Gastroesophageal sphincter (tissue), 4 donors: ENCODE results near the gene CALML5. TPM values are rescaled to one million over a fixed set of nuclear protein-coding genes. Genes with fewer than 3 reads are reported as not detected.
"Not testable (repeated sequence)": the region's sequence is repeated elsewhere in the genome, so short reads cannot be mapped to it uniquely, and the experiment has no call there.

Experiments
- ATAC-seq: fragments of 150-250 bp; one replicate; pipeline ENCODE4 v1.9.1; 2016; ENCODE audit warnings: mild to moderate bottlenecking, moderate library complexity
- H3K27ac ChIP-seq, 4 donors: fragments of 200-600 bp; sonication (generic) in 3 of 4; 1 replicate in 3 of 4; 2 replicates in 1 of 4; pipeline ENCODE4 v1.5.1; 2016 to 2019
- H3K27me3 ChIP-seq: fragments of 200-600 bp; sonication (generic); one replicate; pipeline ENCODE4 v1.5.1; 2019
- H3K36me3 ChIP-seq, 2 donors: fragments of 200-600 bp; sonication (generic); one replicate each; pipeline ENCODE4 v1.5.1; 2019; ENCODE audit warnings: control low read depth in 1 of 2
- H3K4me1 ChIP-seq, 3 donors: fragments of 200-600 bp; sonication (generic); 1 replicate in 2 of 3; 2 replicates in 1 of 3; pipeline ENCODE4 v1.5.1; 2016 to 2019; ENCODE audit warnings: control low read depth in 2 of 3
- H3K4me3 ChIP-seq, 2 donors: fragments of 200-600 bp; sonication (generic); one replicate each; pipeline ENCODE4 v1.5.1; 2019; ENCODE audit warnings: mild to moderate bottlenecking in 1 of 2, moderate library complexity in 1 of 2
- H3K9me3 ChIP-seq, 3 donors: fragments of 200-600 bp; sonication (generic); one replicate each; pipeline ENCODE4 v1.5.1; 2017 to 2019; ENCODE audit warnings: control low read depth in 2 of 3
- EP300 ChIP-seq: sonication (generic); formaldehyde crosslinking; IDR thresholded peaks from one replicate; pipeline ENCODE4 v1.6.1; 2017; ENCODE audit warnings: antibody characterized with exemption, mild to moderate bottlenecking
- POLR2A ChIP-seq, 2 donors: fragments of 450-650 bp; IDR thresholded peaks; one replicate each; pipeline ENCODE4 v1.6.1; 2017; ENCODE audit warnings: antibody characterized with exemption in 2 of 2, mild to moderate bottlenecking in 2 of 2, moderate library complexity in 1 of 2
- POLR2AphosphoS5 ChIP-seq: sonication (generic); formaldehyde crosslinking; IDR thresholded peaks from one replicate; pipeline ENCODE4 v1.6.1; 2017; ENCODE audit warnings: antibody characterized with exemption
- WGBS, 2 donors: methylation state at CpG; one replicate each; pipeline ENCODE4 v1.1.5; 2018; ENCODE audit warnings: low coverage in 1 of 2; 5-methylcytosine and 5-hydroxymethylcytosine counted together
- total RNA-seq, 4 donors: library from RNA; depleted of rRNA; stranded (reverse); fragments of >200 nt; gene quantifications; one replicate each; pipeline ENCODE4 v1.1.0, GENCODE V29; 2016
- TF ChIP-seq, protein P1 (sequence below), 4 experiments: fragments of 200-600 bp in 2 of 4; fragments of 450-650 bp in 2 of 4; sonication (generic) in 1 of 4; IDR thresholded peaks; one replicate each; pipeline ENCODE4 v1.5.1; 2017 to 2019; ENCODE audit warnings: antibody characterized with exemption in 4 of 4, mild to moderate bottlenecking in 2 of 4, moderate library complexity in 2 of 4

Gene CALML5
- total RNA-seq, 4 donors from 2014 or later = not detected

DNA sequence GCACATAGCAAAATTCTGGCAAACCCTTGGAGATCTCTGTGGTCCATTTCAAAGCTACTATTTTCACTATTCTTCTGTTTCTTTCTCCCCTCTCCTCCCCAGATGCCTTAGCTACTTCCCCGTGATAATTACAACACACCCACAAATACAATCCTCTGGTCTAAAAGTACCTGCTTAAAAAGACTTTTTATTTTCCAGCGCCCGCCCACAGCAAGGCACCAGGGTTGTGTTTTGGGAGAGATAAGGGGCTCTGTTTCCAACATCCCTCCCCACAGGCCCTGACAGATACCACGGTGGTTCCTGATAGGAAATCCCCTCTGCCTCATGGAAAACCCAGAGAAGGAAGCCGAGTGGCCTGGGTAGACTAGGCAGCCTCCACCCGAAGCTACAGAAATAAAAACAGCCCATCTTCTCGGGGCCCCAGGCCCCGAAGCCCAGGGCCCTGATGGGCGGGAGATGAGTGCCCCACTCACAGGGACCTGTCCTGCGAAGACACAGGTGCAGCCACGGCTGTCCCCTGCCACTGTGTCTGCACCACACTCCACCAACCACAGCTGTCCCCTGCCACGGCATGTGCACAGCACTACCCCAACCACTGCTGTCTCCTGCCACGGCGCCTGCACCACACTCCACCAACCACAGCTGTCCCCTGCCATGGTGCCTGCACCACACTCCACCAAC, 19.7 kb downstream of the CALML5 start:
- H3K27me3 ChIP-seq = no peaks in the 10 kb centered on the region
- H3K27ac ChIP-seq = no peak overlapping the region
- no peak for ATAC-seq
- H3K36me3 ChIP-seq = no peaks in the 10 kb centered on the region
- no peaks in the 10 kb centered on the region for H3K9me3 ChIP-seq
- H3K4me3 ChIP-seq = no peak overlapping the region
- WGBS, 2 donors = 67% methylated on average over 1 of the region's 14 CpGs; no CpG with 5 or more reads in 1 of the 2 donors
- H3K4me1 ChIP-seq = no peaks in the 10 kb centered on the region
- no peak for TF ChIP-seq POLR2A (IDR thresholded peaks at IDR 0.05)
- TF ChIP-seq EP300 = no peak
- TF ChIP-seq POLR2AphosphoS5 = no peak
- TF ChIP-seq, protein P1, sequence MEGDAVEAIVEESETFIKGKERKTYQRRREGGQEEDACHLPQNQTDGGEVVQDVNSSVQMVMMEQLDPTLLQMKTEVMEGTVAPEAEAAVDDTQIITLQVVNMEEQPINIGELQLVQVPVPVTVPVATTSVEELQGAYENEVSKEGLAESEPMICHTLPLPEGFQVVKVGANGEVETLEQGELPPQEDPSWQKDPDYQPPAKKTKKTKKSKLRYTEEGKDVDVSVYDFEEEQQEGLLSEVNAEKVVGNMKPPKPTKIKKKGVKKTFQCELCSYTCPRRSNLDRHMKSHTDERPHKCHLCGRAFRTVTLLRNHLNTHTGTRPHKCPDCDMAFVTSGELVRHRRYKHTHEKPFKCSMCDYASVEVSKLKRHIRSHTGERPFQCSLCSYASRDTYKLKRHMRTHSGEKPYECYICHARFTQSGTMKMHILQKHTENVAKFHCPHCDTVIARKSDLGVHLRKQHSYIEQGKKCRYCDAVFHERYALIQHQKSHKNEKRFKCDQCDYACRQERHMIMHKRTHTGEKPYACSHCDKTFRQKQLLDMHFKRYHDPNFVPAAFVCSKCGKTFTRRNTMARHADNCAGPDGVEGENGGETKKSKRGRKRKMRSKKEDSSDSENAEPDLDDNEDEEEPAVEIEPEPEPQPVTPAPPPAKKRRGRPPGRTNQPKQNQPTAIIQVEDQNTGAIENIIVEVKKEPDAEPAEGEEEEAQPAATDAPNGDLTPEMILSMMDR (IDR thresholded peaks at IDR 0.05) = no peak

DNA sequence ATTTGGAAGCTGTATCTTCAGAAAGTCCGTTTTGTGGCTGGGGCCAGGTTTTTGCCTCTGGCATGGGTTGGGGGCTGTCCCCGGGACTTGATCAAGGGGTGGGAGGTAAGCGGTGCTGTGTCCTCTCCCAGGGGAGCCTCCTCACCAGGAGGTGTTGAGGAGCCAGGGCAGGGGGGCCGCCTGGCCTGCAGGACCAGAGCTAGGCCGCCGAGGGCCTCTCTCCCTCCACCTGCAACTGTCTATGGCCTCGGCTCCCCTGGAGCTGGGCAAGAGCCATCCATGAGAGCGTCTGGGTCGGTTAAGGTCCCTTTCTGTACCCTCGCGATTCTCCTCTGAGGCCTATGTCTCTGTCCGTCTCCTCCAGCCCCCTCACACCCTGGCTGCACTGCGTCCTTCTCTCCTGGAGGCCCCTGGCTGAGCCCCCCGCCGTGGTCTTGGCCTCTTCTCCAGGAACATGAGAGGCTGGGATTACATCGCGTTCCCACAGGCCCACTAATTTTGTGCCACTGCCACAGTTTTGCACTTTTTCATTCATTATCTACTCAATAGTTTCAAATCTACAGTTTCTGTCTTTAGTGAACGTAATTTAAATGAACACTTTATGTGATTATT, 20.6 kb downstream of the CALML5 start:
- TF ChIP-seq POLR2A (IDR thresholded peaks at IDR 0.05) (no peak), POLR2AphosphoS5 (no peak), EP300 (no peak)
- TF ChIP-seq, protein P1 (IDR thresholded peaks at IDR 0.05) = no peak
- Histone ChIP-seq H3K27me3 (no peaks in the 10 kb centered on the region), H3K27ac (no peak overlapping the region), H3K9me3 (no peaks in the 10 kb centered on the region), H3K36me3 (no peaks in the 10 kb centered on the region), H3K4me3 (no peak overlapping the region), H3K4me1 (no peaks in the 10 kb centered on the region)
- no peak for ATAC-seq
- WGBS, 2 donors = 86 to 95% methylated on average over 7 to 11 of the region's 18 CpGs

DNA sequence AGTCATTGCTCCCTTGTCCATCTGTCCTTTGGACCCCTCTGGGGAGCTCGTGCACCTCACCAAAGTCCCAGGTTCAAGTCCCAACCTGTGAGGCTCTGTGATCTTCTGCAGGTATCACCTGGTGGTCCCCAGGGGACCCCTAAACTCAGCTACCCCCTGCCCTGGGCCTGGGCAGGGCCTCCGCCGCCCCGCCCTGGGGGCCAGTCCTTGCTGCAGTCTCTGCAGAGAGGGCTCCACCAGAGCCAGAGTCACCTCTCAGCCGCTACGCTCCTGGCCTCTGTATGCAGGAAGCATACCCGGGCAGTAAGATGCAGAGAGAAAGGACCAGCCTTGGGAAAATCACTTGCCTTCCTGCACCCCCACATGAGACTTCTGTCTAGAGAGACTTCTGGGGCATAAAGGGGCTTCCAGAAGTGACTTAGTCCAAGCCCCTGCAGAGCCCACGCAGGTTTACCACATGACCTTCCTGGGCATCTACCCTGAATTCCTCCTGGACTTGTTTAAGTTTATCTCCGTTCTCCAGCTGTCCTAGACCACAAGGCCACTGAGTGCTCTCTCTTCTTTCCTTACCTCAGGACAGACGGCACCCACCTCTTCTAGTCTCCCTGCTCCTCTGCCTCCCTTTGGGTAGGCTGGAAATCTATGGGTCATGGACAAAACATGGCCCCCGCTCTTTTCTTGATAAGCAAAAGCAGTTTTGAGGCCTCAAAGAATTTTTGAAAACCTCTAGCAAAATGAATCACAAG, 21.2 kb downstream of the CALML5 start:
- Histone ChIP-seq H3K27ac (no peak overlapping the region), H3K4me3 (no peak overlapping the region), H3K27me3 (no peaks in the 10 kb centered on the region), H3K4me1 (no peaks in the 10 kb centered on the region), H3K36me3 (no peaks in the 10 kb centered on the region), H3K9me3 (no peaks in the 10 kb centered on the region)
- TF ChIP-seq, protein P1 (IDR thresholded peaks at IDR 0.05) = no peak
- TF ChIP-seq POLR2A (IDR thresholded peaks at IDR 0.05) (no peak), POLR2AphosphoS5 (no peak), EP300 (no peak)
- ATAC-seq = no peak
- 94% methylated on average over 6 of the region's 11 CpGs; no CpG with 5 or more reads in 1 of the 2 donors for WGBS, 2 donors

DNA sequence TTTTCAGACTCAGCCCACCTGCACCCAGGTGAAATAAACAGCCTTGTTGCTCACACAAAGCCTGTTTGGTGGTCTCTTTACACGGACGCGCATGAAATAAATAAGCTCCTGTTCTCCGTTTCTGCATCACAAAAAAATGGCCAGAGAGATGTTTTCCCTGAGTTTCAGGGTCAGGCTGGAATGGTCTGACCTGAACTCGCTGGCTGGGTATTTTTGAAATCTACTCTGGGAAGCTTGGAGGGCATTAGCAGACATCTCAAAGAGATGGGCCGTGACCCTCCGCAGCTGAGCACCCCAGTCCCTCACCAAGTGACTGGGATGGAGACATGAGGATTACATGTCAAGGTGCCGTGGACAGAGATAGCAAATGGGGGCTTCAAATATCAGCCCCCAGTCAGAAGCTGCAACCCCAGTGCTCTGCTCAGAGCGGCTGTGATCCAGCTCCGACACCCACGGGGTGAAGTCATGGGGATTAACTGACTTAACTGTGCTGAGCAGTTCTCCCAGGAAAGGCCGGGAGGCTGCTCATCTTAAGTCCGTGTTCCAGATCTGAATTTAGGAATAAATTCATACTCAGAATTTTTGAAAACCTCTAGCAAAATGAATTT, 22.3 kb downstream of the CALML5 start:
- no peaks in the 10 kb centered on the region for H3K36me3 ChIP-seq
- no peaks in the 10 kb centered on the region for H3K9me3 ChIP-seq
- no peaks in the 10 kb centered on the region for H3K27me3 ChIP-seq
- no peaks in the 10 kb centered on the region for H3K4me1 ChIP-seq
- no peak for TF ChIP-seq EP300
- no peak for TF ChIP-seq POLR2AphosphoS5
- TF ChIP-seq, protein P1 (IDR thresholded peaks at IDR 0.05) = no peak
- 56 to 67% methylated on average over 3 to 9 of the region's 13 CpGs for WGBS, 2 donors
- H3K4me3 ChIP-seq = no peak overlapping the region
- H3K27ac ChIP-seq = no peak overlapping the region
- ATAC-seq = no peak

DNA sequence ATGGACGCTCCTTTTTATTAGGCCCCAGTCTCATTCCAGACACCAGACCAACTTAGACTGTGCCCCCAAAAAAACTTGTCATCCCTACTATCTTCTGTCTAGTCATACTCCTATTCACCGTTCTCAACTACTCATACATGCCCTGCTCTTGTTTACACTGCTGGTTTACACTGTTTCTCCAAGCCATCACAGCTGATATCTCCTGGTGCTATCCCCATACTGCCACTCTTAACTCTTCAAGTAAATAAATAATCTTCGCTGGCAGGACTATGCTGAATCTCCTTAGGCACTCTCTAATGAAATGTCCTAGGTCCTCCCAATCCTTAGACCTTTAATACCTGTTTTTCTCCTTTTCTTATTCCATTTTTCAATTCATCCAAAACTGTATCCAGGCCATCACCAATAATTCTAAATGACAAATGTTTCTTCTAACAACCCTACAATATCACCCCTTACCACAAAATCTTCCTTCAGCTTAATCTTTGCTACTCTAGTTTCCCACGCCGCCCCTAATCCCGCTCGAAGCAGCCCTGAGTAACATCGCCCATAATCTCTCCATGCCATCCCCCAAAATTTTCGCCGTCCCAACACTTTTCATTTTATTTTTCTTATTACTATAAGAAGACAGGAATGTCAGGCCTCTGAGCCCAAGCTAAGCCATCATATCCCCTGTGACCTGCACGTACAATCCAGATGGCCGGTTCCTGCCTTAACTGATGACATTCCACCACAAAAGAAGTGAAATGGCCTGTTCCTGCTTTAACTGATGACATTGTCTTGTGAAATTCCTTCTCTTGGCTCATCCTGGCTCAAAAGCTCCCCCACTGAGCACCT, 23.2 kb downstream of the CALML5 start:
- not testable (repeated sequence) for H3K9me3 ChIP-seq, H3K4me1 ChIP-seq, H3K36me3 ChIP-seq, H3K27me3 ChIP-seq, H3K4me3 ChIP-seq, H3K27ac ChIP-seq, ATAC-seq
- WGBS, 2 donors = 92 to 95% methylated on average over 9 to 12 of the region's 12 CpGs

DNA sequence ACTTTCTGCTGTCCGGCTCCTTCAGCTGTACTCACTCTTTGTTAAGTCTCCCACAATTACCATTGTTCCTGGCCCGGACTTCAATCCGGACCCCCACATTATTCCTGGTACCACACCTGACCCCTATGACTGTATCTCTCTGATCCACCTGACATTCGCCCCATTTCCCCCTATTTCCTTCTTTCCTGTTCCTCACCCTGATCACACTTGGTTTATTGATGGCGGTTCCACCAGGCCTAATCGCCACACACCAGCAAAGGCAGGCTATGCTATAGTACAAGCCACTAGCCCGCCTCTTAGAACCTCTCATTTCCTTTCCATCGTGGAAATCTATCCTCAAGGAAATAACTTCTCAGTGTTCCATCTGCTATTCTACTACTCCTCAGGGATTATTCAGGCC, 24.3 kb downstream of the CALML5 start:
- 61 to 97% methylated on average over 3 to 4 of the region's 8 CpGs for WGBS, 2 donors
- not testable (repeated sequence) for H3K4me3 ChIP-seq, H3K9me3 ChIP-seq, H3K36me3 ChIP-seq, H3K4me1 ChIP-seq, H3K27ac ChIP-seq, H3K27me3 ChIP-seq, ATAC-seq
